ENCODE measurements around the gene JDP2. TPM values are rescaled to one million over a fixed set of nuclear protein-coding genes. Genes with fewer than 3 reads are reported as not detected.

The JDP2 gene
- total RNA-seq, 1 donor from 2014 or later = 59.2 TPM

DNA sequence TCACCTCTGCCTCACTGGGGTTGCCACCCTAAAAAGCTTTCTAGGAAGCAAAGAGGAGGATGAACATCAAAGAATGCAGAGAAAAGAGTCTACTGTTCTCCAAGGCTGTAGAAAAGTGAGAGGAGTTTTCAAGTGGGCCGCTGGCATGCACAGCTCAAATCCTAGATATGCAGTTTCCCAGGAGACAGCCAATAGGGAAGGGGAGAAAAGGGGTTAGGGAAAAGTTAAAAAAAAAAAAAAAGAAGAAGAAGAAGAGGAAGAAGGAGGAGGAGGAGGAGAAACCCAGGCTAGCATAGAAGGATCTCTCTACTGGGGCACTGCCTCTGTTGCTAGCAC, 95.1 kb downstream of the JDP2 start:
- Histone ChIP-seq H3K4me1 (peaks cover 33% of the 10 kb centered on the region), H3K27me3 (ENCODE audit: low read depth) (no peaks in the 10 kb centered on the region), H3K27ac (peak overlapping the region; percentile 77), H3K36me3 (no peaks in the 10 kb centered on the region), H3K4me3 (peak overlapping the region; percentile 57), H3K9me3 (no peaks in the 10 kb centered on the region)
- intact Hi-C loops (cut with DNase I) = no loop called here
- DNase-seq (no peak), ATAC-seq (peak in 1 of 2 donors; percentile 28)
- TF ChIP-seq, protein P1, sequence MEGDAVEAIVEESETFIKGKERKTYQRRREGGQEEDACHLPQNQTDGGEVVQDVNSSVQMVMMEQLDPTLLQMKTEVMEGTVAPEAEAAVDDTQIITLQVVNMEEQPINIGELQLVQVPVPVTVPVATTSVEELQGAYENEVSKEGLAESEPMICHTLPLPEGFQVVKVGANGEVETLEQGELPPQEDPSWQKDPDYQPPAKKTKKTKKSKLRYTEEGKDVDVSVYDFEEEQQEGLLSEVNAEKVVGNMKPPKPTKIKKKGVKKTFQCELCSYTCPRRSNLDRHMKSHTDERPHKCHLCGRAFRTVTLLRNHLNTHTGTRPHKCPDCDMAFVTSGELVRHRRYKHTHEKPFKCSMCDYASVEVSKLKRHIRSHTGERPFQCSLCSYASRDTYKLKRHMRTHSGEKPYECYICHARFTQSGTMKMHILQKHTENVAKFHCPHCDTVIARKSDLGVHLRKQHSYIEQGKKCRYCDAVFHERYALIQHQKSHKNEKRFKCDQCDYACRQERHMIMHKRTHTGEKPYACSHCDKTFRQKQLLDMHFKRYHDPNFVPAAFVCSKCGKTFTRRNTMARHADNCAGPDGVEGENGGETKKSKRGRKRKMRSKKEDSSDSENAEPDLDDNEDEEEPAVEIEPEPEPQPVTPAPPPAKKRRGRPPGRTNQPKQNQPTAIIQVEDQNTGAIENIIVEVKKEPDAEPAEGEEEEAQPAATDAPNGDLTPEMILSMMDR (IDR thresholded peaks at IDR 0.05) = no peak

Other genes with a start within 250 kb of the JDP2 start
- 302 TPM for gene FOS, start 149.2 kb upstream of the JDP2 start, total RNA-seq
- 6.7 TPM for gene BATF, start 94.4 kb downstream of the JDP2 start, total RNA-seq
- 42.4 TPM for gene FLVCR2, start 150.6 kb downstream of the JDP2 start, total RNA-seq
- gene ERG28, start 232.9 kb downstream of the JDP2 start, total RNA-seq = 30.2 TPM
- gene TTLL5, start 233.2 kb downstream of the JDP2 start, total RNA-seq = 32.6 TPM

Measured in lower lobe of right lung (tissue), 2 donors.